Skeletal muscle cell (primary cell): ENCODE data around the gene SLC27A3.

Experiments used
- DNase-seq: peaks from one replicate; pipeline ENCODE4 v3.0.0-alpha.2; 2010; ENCODE audit warnings: low read depth
- H3K4me3 ChIP-seq: 2 replicates; pipeline ENCODE4 v1.5.1; 2011; ENCODE audit warnings: low read depth, mild to moderate bottlenecking, control low read depth, low read length, moderate library complexity

Gene SLC27A3

DNA sequence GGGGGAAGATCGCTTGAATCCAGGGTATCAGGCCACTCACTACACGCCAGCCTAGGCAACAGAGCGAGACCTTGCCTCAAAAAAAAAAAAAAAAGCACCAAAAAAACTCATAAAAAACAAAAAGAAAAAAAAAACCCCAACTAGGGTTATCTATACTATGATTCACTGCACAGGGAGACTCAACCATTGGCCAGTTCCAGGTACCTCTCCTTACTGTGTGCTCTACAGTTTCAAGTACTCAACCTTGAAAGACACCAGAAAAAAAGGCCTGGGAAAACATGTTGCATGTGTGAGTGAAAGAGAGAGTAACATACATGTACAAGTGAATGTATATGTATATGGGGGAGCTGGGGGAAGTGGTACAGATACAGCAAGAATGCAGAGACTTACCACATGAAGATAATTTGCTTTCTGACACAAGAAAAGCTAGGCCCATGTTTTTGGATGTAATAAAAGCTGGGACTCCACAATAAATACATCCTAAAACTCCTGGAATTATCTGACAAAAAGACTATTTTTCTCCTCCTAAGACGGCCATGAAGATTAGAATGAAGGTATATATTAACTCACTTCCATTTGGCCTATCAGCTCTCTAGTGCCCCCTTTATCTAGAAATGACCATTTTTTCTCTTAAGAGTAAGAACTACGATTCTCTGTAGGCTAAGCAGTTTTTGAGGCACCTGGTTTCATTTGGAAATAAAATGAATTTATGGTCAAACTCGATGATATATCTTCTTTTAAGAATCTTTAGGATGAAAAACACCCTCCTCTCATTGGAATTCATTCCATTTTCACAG, 52.2 kb downstream of the SLC27A3 start:
- DNase-seq = no peak
- H3K4me3 ChIP-seq = no peak overlapping the region
